HG02588 (cell line): ENCODE results near the gene CPA3.

Source experiments
- ATAC-seq: cut with Tn5 transposase; IDR thresholded peaks from one replicate; pipeline ENCODE4 v1.9.1; 2021; ENCODE audit warnings: mild to moderate bottlenecking, moderate library complexity; ENCODE audit not compliant: unreplicated experiment

Gene CPA3, protein sequence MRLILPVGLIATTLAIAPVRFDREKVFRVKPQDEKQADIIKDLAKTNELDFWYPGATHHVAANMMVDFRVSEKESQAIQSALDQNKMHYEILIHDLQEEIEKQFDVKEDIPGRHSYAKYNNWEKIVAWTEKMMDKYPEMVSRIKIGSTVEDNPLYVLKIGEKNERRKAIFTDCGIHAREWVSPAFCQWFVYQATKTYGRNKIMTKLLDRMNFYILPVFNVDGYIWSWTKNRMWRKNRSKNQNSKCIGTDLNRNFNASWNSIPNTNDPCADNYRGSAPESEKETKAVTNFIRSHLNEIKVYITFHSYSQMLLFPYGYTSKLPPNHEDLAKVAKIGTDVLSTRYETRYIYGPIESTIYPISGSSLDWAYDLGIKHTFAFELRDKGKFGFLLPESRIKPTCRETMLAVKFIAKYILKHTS

DNA sequence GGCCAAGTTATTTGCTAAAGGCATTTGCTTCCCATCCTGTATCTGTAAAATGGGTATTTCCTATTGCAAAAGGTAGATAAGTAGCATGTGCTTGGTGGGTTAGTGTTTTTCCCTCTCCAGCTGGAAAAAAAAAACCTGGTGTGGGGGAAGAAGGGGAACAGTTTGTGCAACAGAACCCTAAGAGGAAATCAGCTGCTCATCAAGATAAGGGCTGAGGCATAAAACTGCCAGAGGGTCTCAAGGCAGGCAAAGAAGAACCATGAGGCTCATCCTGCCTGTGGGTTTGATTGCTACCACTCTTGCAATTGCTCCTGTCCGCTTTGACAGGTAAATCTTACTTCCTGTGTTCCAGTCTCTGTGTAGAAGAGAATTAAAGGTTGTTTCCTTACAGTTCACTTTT is at the start of gene CPA3:
CPA3 (plus strand) TSS at position 248 of the 400 bp plus-strand sequence; CDS start at position 260, 12 bp downstream.
- ATAC-seq: no peak

DNA sequence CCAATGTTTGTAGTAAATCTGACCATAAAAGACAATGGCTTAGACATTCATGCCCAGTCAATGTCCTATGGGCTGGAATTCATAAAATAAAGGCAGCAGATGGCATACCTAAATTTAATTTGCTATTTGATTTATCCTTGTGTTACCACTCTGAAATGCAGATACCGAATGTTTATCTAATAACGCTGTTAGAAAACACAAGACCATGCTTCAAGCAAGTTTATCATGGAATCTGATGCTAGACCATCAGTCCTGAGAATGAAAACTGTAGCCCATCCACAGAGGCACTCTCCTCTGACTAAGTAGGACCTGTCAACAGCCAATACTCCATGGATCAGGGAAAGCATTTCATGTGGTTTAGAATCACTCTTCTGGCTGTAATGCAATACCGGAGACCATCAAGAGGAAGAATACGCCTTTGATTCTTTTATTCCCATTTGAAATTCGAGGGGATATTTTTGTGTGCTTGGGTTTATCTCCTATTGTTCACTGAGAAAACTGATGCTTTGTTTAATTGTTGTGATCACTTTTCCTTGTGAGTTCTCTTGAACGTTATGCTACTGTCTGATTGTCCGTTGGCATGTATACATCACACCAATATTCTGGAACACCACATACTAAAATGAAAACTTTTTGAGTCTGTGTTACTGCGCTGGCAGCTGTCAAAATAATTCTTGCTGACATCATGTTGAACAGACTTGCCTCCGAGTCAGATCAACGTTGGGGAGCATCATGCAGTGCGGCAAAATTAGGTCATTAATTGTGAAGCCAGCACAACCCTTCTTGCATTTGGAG is 49.6 kb upstream of the CPA3 start:
- ATAC-seq: no peak

- ATAC-seq: no peak
These were observed 48.7 kb upstream of the CPA3 start for GRCh38 chr3:148816427-148816826.

GRCh38 chr3:148816981-148817525 is 48.0 kb upstream of the CPA3 start:
- ATAC-seq: no peak

DNA sequence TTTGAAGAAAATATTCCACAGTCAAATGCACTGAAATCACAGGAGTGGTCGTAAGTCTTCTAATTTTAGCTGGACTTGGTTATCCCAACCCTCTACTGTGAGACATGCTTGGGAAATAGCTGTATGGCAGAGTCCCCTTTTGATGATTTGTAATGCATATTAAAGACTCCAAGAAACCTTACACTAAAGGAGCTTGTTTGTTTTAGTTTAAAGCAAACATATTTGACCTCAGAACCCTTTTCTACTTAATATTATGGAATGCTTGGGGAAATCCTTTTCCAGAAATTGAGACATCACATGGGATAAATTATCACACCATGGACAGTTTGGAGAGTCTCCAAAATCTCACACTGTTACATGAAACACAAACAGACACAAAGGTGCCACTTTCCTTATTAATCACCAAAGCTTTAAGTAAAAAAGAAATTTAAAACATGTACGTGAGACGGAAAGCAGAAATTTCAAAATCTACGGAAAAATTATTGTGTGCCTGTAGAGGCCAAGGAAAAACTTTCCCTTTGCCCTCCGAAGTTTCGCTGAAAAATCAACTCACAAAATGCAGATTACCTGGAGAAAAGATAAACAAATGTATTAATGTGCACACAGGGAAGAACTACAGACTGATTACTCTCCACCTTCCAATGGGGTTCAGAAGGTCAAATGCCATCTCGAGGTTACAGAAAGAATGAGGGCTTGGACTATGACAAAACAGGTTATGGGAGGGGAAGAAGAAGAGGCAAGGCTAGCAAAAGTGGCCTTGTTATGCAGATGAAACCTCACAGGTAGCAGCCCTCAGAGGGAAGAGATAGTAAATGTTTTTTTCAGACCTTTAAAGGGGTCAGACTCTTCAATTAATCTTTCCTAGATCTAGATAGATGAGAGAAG is 44.5 kb upstream of the CPA3 start:
- no peak for ATAC-seq

GRCh38 chr3:148823026-148823425 is 42.1 kb upstream of the CPA3 start:
- ATAC-seq: no peak

DNA sequence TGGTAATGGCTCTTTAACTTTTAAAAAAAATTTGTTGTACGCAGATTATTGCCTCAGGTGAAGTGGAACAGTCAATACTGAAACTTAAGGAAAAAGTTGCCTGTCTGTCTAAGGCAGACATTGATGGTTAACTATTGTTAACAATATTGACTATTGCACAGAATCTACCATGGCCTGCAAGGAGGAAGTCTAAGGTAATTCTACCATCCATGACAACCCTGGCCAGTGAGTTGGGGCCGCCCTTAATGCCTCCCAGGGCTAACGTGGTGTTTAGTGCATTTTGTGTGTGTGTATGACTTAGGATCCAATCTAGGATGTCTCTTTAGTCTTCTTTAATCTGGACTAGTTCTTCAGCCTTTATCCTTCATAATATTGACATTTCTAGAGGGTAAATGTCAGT is 39.6 kb upstream of the CPA3 start:
- ATAC-seq: no peak

DNA sequence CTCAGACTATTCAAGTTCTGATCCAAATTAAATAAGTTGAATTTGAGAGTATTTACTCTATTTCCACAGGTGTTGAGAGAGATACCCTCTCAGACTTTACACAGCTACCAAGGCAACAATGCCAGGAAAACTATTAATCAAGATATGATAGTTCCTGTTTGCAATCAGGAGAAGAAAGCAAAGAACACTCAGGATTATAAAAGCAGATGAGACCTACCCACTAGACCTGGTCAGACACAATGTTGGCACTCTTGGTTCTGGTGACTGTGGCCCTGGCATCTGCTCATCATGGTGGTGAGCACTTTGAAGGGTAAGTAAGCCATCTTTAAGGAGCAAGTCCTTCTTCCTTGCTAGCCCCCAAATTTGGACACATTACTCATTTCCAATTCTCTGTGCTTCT is 37.5 kb upstream of the CPA3 start, which contains the start of gene CPB1:
CPB1 (plus strand) TSS at position 227 of the 400 bp plus-strand sequence; CDS start at position 240, 13 bp downstream.
- ATAC-seq: no peak

GRCh38 chr3:148828136-148828690 is 36.9 kb upstream of the CPA3 start:
- no peak for ATAC-seq

DNA sequence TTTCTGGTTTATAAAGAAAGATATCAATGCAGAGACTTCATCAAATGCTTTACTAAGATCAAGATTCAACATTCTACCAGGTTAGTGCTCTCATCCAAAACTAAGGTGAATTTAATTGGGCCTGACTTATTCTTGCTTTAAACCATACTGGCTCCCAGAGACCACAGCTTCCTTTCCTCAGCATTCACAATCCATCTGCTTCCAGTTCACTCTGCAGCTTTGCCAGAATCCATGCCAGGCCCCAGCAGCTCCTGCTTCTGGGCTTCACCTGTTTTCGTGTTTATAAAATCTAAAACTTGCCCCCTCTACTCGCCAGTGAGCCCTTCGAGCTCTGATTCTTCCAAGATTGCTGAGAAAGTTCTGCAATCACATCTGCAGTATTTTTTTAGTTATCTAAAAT is 35.2 kb upstream of the CPA3 start:
- ATAC-seq: no peak

GRCh38 chr3:148833223-148833622 is 31.9 kb upstream of the CPA3 start:
- no peak for ATAC-seq

- ATAC-seq: peak; percentile 76
These were observed 25.3 kb upstream of the CPA3 start for GRCh38 chr3:148839805-148840204.

DNA sequence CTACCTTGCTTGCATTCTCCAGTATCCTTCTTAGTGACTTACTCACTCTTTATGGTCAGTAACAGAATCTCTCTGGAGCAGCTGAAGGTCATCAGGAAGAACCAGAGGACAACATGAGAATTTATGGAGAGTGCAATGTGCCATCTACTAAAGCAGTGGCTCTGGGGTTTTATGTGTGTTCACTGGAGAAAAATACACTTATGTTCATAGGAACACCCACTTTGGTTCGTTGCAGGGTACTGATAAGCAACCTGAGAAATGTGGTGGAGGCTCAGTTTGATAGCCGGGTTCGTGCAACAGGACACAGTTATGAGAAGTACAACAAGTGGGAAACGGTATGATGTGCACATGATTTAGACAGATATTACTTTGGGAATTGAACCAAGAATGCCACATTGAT is 24.6 kb upstream of the CPA3 start:
- peak; percentile 23 for ATAC-seq

DNA sequence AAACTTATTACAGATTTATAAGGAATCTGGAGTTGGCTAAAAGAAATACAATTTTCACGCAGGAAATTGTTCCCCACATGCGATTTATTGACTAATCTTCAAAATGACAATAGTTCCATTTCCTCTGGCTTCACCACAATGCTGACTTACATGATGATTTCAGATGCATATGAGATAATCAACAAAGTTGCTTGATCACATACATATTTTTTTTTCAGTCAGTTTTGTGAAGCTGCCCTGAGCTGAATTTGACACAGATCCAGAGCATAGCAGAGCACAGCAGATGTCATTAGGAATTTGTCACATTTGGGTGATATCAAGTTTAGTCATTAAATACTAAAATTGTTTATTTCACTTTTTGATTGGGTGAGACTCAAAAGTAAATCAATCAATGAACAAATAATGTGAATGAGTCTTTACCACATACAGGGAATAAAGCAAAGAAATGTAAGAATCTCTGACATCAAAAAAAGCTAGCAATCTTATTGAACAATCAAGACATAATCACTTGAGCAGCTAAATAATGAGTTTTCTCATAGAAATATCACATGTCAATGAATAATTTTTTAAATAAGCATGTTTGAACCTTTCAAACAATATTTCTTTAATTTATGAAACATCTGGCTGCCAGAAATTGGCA is 19.2 kb upstream of the CPA3 start:
- ATAC-seq: no peak

DNA sequence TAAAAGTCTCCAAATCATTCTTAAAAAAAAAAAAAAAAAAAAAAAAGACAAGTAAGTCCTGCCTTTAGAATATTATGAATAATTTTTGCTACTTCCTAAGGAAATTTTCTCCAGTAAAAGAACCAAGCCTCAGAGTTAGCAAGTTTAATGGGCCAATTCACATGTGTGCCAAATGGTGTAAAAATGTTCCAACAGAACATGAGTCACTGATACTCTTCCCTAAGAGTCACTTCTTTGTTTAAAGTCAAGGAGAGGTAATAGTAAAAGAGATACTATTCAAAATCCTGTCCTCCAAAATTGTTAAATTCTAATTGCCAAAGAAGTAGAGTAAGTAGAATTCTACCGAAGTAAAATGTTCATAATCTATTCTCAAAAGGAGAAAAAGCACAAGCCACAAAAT is 17.7 kb upstream of the CPA3 start:
- ATAC-seq: no peak

- no peak for ATAC-seq
These were observed 16.7 kb upstream of the CPA3 start for GRCh38 chr3:148848410-148848809.

DNA sequence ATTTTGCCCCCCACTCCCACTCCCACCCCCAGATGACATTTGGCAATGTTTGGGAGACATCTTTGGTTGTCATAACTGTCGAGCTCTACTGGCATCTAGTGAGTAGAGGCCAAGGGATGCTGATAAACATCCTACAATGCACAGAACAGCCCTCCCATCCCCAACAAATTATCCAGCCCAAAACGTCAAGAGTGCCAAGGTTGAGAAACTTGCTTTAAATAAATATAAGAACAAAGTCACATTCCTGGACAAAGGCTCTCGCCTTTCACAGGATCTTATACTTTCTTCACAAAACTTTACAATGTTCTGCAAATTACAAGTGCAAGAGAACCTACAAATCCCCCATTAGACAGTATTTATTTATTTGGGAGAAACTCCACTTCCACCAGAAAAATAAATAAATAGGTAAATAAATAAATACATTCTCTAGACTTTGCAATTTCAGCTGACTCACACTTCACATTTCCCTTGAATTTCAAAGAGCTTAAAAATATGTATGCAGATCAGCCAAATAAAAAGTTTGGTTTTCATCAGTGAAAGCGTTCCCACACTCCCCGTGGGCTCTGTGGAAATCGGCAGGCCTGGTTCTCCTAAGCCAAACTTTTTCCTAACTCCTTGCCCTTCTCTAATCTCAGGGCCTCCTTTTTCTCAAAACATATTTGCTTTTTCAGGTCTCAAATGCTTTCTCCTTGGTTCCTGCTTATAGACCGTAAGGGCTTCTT is 12.7 kb upstream of the CPA3 start:
- no peak for ATAC-seq

- no peak for ATAC-seq
These were observed 12.0 kb upstream of the CPA3 start for GRCh38 chr3:148853076-148853475.

DNA sequence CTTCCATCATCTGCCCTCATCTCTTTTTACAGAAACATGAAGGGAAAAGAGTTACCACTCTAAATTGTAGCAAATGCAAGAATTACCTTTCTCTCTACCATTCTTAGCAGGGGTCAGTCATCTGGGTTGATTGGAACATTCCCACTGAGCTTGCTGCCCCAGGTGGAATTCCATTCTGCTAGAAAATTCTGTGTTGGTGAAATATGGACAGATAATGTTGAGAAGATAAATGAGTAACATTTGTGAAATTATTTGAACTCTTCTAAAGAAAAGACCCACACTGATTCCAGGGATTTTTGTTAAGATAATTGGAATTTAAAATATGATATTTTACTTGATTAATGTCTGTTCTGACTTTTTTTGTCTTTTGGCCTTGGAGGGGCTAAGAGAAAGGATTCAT is 11.0 kb upstream of the CPA3 start:
- ATAC-seq: no peak
